Activated CD4-positive, alpha-beta T cell treated with anti-CD3 and anti-CD28 coated beads for 1 hour (primary cell): ENCODE results near the gene SIM1.

Experiments used
- DNase-seq: peaks from one replicate; pipeline ENCODE4 v3.0.0-alpha.2; 2020

SIM1 gene, protein sequence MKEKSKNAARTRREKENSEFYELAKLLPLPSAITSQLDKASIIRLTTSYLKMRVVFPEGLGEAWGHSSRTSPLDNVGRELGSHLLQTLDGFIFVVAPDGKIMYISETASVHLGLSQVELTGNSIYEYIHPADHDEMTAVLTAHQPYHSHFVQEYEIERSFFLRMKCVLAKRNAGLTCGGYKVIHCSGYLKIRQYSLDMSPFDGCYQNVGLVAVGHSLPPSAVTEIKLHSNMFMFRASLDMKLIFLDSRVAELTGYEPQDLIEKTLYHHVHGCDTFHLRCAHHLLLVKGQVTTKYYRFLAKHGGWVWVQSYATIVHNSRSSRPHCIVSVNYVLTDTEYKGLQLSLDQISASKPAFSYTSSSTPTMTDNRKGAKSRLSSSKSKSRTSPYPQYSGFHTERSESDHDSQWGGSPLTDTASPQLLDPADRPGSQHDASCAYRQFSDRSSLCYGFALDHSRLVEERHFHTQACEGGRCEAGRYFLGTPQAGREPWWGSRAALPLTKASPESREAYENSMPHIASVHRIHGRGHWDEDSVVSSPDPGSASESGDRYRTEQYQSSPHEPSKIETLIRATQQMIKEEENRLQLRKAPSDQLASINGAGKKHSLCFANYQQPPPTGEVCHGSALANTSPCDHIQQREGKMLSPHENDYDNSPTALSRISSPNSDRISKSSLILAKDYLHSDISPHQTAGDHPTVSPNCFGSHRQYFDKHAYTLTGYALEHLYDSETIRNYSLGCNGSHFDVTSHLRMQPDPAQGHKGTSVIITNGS

DNA sequence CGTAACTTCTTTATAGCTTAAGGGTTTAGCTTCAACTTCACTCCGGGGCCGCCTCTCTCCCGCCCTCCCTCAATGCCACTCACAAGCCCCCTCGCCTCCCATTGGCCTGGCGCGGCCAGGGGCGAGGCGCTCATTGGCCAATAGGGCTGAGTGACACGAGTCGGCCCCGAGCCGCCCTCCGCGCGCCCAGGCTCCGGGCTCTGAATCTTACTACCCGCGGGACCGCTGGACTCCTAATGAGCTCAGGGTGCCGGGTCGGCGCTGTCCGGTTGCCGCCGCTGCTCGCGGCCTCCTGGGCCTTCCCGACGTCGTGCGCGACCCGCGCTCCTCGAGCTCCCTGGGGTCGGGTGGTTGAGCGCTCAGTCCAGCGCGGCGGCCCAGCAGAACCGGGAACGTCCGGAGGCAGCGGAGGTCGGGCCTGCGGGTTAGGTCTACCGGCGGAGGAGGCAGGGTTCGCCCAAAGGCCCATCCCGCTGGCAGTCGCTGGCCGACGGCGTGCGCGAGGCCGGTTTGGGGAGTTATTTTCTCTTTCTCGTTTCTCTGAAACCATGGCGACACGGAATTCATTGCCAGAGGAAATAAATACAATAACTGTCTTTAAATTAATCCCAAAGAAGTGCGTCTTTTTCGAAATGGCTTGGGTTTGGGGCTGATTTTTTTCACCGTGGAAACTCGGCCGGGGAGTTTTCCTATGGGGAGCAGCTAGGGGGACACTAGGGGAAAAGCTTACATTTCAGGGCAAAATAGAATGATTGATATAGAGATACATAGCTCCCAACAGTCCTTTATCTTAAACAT lies at the start of gene SIM1:
SIM1 (minus strand) TSS at position 19 of the 798 bp plus-strand sequence. CDS start 1,453 bp downstream, outside the sequence.
- no peak for DNase-seq

DNA sequence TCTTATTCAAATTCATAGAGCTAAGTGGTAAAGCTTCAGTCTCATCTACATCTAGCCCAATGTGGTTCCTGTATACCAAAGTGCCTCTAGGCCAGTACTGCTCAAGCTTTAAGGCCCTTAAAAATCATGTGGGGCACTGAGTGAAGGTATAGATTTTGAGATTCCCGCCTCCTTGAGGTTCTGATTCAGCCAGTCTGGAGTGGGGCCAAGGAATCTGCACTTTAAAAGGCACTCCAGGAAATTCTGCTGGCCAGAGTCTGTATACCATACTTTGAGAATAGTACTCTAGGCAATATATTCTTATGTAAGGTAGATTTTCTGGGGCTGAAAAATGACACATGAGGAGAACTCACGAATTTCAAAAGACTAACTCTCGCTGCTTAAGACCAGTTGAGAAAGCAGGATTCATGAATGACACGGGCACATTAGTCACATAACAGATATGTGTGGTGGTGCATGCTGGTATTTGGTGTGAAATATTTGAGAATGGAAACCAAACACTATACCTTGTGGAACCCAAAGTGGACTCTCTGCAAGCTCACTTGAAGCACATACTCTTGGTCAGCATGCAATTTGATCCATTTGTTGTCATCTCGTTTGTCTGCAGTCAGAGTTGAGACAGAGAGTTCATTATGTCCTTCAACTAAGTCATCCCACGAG lies 47.6 kb upstream of the SIM1 start:
- DNase-seq = no peak

DNA sequence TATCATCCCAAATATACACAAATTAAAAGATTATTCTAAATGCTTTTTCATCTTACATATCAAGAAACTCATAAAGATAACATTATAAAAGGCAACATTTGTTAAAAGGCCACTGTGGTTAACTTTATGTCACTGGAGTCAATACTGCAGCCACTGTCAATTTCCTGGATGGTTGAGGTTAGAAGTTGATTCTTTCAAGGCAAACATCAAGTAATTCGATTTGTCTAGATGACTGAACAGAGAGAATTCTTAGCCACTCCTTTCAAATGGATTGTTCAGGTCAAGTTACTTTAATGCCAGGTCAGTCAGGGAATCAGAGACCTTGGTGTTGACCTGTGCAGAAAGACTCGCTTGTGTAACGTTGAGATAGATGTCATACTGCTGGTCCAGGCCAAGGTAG lies 44.4 kb upstream of the SIM1 start:
- no peak for DNase-seq

DNA sequence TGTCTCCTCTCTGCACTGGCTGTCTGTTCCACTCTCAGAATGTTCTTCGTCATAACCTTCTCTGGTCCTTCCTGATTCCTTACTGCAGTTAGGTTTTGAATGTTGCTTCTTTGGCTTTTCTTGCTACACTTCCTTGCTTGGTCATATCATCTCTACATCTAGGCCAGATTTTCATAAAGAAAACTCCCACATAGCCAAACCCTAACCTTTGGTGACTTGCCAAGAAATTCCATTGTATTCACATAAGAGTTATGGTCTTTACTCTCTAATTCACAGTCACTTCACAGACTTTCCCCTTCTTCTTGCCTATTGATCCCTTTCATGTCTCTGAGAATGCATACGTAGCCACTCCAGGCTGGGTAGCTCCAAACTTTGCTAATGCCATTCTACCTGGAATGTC lies 41.9 kb upstream of the SIM1 start:
- DNase-seq = no peak

DNA sequence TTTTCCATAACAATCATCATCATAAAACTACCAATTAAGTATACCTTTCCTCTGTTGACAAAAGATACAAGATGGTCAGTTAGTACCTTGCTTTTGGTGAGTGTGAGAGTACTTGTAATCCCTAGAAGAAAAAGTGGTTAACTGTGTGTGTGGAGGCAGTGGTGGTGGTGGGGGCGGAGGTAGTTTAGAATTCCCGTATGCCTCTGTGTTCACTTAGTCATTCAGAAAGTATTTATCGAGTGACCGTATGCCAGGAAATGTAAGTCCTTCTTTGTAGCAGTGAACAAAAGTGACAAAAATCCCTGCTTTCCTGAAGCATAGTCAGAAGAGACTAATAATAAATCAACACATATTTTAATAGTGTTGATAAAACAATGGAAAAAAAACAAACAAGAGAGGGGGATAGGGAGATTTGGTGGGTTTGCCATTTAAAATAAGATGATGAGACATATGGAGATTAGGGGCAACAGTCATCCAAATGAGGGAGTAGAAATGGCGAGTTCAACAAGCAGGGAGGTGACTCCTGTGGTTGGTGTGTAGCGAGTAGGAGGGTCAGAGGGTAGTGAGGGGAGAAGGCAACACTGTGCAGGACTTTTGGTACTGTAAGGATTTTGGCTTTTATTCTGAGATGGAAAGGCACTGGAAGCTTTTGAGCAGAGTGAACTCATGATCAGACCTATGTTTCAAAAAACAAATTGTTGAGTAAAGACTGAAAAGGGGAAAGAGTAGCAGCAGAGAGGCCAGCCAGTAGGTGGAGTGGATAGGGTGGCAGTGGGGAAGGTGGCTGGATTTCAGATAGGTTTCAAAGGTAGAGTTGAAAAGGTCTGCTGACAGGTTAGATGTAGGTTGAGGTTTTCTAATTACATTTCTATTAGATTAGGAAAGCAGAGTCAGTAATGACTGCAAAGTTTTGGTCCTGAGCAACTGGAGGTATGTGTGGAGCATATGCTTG lies 40.3 kb upstream of the SIM1 start:
- DNase-seq = no peak

DNA sequence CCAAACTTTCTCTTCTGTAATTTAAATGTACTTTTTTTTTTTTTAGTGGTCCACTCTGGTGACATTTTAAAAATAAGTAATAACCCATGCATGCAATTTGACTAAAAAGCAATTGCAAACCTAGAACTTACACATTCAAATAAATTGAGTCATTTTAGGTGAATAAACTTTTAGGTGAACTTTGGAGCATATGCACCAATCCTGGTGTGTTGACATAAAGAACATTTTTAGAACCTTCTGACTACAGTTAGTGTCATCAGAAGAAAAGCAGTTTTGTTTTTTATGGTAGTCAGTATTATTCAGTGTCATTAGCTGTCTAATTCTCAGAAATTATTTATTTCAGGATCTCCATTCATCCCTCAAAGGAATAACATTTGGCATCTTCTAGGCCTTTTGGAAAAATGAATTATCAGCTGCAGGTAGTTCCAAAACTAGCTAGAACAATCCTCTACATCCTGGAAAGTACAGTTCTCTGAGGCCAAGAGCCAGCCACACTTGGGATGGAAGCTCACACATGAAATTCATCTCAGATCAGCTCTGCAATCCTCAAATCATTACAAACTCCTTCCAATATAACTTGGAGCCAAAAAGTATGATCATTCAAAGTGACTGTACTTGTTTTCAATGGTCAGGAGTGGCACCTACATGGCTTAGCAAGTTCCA lies 38.5 kb upstream of the SIM1 start:
- DNase-seq = no peak

DNA sequence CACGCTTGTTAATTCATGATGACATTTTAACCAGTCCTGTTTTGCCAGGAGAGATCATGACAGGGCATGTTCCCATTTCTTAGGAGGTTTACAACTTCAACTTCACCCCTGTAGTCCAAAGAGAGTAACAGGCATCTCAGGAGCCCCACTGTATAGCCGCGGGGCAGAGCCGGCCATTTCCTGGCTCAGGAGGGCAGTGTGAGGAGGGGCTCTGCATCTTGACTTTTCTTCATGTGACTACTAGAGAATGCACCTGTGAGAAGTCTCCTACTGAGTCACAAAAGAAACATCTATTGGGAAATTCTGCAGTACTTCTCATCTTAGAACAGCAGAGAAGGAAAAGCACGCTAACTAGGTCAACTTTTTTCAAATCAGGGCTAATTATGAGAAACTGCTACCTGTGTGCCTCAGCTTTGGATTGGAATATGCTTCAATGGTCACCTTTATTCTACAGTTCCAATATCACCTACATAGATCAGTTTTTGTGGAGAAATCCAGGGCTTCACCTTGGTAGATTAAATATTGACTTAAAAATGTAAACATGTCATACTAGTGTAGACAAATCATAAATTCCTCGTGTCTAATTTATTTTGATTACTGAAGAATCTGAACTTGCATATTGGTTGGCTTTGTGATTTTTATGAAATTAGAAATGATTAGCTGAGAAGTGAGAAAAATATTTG lies 28.6 kb upstream of the SIM1 start:
- no peak for DNase-seq

DNA sequence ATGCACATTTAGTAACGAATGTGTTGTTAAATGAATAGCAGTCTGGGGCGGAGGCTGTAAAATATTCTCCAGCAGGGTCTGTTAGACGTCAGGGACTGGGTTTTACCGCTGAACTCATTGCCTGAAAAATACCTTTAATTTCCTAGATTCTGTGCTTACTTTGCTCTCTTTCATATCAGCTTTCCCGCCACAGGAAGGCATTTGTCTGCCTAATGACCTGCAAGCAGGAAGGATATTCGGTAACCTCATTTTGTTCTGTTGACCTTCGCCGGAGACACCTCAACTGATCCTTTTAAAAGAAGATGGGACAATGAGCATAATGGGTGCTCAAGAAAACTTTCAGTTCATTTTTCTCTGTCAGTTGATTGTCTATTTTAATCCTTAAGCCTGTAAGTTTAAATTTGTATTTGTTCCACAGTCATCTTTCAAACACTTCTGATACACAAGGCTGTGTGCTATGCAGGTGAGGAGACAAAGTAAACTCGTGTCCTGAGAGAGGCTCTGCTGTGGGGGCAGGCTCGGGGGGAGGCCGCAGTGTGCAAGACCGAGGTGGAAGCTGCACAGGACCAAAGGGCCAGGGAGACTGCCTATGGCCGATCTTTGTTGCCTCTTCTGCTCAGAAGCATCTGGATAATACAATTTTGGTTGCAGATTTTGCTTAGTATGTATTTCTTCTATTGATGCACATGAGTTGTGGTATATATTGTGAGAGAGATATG lies 27.4 kb upstream of the SIM1 start:
- DNase-seq = no peak

DNA sequence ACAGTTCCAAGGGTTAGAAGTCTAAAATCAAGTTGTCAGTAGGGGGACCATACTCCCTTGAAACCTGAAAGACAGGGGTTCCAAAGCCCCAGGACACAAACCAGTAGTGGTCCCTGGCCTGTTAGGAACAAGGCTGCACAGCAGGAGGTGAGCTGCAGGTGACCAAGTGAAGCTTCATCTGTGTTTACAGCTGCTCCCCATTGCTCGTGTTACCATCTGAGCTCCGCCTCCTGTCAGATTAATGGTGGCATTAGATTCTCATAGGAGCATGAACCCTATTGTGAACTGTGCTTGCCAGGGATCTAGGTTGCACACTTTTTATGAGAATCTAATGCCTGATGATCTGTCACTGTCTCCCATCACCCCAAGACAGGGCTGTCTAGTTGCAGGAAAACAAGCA lies 25.3 kb upstream of the SIM1 start:
- DNase-seq = no peak

DNA sequence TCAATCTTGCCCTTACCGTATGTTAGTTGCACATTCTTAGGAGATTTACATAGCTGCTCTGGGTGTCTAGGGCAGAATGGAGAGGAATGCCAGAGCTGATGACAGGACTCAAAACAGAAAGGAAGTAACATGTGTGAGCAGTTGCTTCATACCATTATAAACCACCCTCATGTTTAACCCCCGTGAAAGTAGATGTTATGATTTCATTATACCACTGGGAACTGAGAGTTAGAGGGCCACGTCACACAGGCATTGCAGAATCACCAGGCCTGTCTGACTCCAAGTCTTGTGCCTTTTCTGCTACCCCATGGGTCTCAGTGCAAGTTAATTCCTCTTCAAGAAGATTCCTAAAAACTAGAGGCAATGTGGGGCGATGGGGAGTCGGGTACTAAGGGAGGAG lies 23.5 kb upstream of the SIM1 start:
- no peak for DNase-seq

DNA sequence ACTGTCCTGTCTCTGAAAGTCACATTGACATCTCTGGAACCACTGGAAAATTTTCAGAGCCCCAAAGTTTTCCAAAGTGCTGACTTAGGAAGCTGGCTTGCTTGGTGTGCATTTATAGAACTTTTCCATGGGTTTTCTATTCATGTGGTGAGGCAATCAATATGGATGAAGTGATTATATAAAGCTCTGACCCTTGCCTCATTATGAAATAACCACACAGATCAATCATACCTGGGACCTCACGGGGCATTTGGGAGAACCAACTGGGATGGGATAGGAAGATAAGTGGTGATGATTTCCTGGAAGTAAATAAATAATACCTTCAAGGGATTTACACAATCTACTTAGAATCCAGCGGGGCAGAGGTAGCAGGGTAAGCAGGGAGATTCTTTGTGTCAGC lies 22.9 kb upstream of the SIM1 start:
- DNase-seq = no peak

DNA sequence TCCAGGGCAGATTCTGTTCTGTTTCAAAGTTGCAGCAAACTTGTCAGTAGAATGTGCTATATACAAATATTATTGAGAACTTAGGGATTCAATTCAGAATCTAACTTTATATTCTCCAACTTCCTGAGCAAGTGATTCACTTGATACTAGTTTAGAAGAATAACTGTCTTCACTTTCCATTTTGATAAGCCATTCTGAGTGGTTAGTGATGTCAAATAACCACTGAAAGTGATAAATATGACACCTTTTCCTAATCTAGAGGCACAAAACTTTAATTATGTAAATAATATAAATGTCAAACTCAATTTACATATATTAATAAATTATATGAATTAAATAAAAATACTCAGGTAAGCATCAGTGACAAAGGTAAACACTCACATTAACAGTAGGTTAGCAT lies 20.5 kb upstream of the SIM1 start:
- no peak for DNase-seq

DNA sequence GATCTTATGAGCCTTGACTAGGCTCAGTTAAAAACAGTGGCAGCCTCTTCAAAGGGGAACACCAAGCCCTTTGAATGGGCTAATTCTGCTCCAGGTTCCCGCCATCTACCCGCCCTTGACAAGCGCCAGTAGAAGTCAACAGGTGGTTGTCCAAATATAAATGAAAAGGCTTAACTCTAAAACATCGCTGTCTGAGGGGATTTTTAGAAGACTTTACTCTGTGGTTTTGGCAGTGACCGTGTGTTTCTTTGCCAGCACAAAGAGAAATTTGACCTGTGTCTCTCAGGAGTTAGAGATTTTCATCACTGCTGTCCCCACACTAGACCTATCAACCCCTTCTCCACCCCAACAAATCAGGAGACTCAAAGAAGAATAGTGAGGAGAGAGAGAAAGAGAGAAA lies 19.8 kb upstream of the SIM1 start:
- DNase-seq = no peak

DNA sequence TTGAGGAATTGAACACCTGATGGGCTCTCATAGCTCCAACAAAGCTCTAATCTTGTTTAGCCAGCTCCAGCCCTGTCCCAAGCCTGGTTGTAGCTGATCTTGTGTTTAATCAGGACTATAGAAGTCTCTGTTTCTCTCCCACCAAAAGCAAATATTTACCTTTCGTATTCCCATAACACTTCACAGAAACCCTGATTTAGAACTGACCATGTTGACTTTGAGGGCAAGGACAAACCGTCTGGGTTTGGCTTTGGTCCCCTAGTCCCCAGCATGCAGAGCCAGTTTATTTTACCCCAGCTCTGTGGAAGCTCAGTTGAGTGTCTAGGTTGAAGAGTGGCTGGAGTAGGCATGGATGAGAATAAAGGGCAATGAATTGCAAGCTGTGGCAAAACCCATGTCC lies 18.0 kb upstream of the SIM1 start:
- no peak for DNase-seq

DNA sequence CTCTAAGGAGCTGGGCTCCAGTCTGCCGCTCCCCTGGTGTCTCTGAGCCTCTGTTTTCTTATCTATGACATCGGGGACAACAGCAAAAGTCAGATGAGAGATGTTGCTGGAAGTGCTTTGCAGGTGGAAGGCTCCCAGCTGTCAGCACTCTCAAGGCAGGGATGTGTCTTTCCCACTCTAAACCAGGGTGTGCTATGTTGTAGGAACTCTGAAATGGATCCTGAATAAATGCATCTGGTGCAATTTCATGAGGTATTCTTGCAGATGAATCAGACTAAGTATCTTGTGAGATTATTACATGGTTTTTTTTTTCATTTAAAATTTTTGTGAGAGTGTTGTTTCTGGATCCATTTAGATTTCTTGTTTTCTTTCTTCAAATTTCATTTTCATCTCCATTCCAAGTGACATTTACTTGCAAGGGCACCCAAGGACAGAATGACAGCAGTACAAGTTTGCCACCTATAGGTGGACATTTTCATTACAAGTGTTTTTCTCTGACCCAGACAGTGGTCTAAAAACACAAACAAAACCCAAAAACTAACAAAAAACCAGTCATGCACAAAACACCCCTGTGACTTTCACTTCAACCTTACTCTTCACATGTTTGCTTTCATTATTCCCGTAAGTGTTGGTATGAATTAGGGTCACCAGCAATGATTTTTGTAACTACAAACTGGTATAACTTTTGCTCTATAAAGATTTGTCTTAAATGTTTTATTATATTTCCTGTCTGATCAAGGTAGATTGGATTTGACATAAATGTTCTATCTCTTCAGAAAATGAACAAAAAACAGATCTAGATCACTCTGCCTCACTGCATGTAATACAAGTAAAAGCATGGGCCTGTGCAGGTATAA lies 14.7 kb upstream of the SIM1 start:
- no peak for DNase-seq

DNA sequence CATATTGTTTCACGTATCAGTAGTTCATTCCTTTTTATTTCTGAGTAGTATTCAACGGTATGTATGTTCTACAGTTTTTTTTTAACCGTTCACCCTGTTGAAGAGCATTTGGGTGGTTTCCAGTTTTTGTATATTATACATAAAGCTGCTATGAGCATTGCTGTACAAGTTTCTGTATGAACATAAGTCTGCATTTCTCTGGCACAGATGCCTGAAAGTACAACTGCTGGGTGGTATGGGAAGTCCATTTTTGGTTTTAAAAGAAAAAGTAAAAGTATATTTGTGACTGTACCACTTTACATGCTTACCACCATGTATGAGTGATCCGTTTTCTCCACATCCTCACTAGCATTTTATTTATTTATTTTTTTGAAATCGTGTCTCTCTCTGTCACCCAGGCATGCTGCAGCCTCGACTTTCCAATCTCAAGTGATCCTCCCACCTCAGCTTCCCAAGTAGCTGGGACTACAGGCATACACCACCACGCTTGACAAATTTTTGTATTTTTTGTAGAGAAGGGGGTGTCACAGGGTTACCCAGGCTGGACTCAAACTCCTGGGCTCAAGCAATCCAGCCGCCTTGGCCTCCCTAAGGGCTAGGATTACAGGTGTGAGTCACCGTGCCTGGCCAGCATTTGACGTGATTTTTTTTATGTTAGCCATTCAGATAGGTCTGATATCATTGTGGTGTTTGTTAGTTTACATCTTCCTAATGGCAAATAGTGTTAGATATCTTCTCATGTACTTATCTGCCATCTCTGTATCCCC lies 11.0 kb upstream of the SIM1 start:
- no peak for DNase-seq

DNA sequence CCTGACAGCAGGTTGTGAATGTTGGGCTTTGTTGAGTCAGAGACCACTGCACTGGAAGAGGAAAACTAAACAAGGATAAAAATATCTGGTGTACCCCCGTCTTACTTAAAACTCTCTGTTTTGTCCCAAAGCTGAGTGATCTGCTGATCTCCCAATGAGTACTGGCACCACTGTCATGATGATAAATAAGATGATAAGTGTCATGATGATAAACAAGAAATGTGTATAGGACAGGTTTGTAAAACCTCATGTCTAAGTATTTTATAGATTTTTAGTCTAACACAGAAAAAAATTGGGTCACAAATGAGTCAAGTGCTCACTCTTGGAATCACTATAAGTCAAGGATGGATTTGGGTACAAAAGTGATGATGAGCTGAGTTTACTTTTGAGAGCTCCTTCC lies 8.5 kb upstream of the SIM1 start:
- DNase-seq = no peak

DNA sequence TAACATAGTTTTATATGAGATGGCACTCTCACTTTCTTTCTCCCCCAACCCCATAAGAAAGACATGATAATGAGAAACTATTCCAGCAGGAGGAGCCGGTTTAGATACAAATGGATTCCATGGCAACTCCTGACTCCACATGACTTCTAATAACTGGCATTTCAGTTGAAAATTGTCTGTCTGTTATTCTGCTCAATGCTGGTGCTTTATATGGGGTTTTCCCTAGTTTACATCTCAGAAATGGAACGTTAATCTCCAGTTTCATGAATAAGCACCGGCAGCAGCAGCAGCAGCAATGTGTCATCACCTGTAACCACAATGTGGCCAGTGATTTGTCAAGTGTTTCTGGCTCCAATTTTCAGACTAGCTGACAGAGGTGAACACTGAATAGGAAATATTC lies 8.0 kb upstream of the SIM1 start:
- no peak for DNase-seq
